ENCODE data around the gene RNASE2.
A peak's percentile ranks its signal among the peaks of the same experiment; 100 is the strongest.
"Not testable (repeated sequence)": the region's sequence is repeated elsewhere in the genome, so short reads cannot be mapped to it uniquely, and the experiment has no call there.

RNASE2 gene

GRCh38 chr14:20954736-20955537 is at the start of gene RNASE2:
TSS of gene RNASE2 (plus strand) at chr14:20955487. CDS start at chr14:20955772, 285 bp downstream.
- not testable (repeated sequence) for DNase-seq

GRCh38 chr14:20905676-20906075 is 49.6 kb upstream of the RNASE2 start:
- DNase-seq: no peak

DNA sequence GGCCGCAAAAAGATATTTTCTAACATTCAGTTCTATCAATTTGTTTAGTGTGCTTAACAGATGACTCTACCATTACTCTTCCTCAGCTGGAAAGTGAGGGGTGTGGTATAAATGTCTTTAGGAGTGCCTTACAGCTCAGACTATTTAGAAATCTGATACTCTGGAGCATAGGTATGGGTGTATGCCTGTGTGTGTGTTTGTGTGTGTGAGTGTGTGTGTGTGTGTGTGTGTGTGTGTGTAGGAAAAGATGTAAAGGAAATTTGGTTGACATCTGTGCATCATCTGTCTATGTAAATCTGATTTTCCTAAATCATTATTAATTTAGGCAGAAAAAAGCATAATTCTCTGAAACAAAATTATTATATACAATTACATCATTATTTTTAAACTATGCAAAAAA is 48.1 kb upstream of the RNASE2 start:
- DNase-seq: no peak

- DNase-seq: not testable (repeated sequence)
Measured at GRCh38 chr14:20910822-20911221, 44.5 kb upstream of the RNASE2 start.

GRCh38 chr14:20919038-20919756 is 36.1 kb upstream of the RNASE2 start:
- not testable (repeated sequence) for DNase-seq

DNA sequence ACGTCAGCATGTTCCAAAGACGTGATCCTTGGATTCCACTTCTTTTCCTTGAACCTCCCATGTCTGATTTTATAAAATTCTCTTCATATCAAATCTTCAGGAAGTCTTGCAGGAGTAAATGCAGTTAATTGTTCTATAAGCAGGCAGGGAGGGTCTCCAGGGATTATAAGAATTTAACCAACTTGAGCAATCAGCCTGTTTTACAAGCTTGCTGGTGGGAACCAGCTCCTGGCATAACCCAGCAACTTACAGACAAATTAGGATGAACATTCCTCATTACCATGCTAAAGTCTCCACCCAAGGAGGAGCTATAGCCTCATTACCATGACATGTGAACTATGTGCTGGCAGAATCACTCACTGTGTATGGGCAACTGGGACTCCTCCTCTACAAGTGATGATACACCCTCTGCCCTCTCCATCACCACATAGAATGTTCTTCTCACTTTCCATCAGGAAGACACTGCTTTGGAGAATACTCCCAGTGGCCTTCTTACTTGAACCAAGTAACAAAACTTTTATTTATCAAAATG is 31.5 kb upstream of the RNASE2 start:
- not testable (repeated sequence) for DNase-seq

DNA sequence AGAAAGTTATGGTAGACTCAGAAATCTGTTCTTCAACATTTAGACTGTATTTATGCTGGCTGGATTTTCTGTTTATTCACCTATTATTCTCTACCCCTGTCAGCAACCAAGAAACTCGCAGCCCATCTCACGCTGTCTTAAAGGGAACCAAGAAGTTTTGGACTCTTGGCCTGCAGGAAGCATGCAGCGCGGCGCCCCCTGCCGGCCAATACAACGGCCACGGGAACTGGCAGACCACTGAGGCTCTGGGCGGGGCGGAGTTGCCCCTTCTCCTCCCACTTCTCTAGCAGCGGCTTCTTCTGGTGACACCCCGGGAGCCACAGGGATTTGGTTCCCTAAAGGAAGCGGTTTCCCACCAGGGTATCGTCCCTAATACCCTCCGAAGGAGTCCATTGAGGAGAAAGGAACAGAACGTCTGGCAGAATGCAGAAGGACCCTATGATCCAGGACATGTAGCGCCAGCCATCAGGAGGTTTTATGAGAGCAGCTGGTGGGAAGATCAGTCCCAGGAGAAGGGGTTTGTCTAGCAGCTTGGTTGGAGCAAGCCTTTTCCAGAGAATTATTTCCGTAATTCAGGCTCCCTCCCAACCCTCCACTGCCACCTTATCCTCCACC is 21.0 kb upstream of the RNASE2 start:
- DNase-seq: peak; percentile 63 to 65

- DNase-seq: no peak
Measured at GRCh38 chr14:20935303-20935984, 19.8 kb upstream of the RNASE2 start.

- DNase-seq: not testable (repeated sequence)
Measured at GRCh38 chr14:20945146-20945545, 10.1 kb upstream of the RNASE2 start.

DNA sequence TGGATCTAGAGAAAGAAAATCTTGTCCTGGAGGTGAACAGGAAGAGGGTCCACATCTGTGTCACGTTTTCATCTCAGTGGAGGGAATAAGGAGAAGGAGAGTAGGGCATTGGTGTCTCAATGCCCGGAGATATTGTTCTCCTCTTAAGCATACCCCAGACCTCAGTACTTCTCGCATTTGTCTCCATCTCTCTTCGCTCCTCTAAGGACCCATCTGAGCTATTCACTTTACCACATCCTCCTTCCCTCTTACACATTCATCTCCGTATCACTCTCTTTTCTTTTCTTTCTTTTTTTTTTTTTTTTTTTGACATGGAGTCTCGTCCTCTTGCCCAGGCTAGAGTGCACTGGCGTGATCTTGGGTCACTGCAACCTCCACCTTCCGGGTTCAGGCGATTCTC is 8.6 kb upstream of the RNASE2 start:
- DNase-seq: not testable (repeated sequence)

DNA sequence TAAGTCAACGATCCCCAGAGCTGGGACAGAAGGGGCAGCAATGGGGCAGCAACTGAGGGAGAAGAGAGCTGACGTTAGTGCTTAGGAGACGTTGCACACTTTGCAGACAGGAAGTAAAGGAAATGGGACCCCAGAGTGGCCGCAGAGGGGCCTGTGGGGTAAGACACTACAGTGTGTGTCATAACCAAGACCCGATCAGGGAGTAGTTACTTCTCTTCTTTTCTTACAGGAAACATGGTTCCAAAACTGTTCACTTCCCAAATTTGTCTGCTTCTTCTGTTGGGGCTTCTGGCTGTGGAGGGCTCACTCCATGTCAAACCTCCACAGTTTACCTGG is 219 bp downstream of the RNASE2 start:
- DNase-seq: not testable (repeated sequence)

DNA sequence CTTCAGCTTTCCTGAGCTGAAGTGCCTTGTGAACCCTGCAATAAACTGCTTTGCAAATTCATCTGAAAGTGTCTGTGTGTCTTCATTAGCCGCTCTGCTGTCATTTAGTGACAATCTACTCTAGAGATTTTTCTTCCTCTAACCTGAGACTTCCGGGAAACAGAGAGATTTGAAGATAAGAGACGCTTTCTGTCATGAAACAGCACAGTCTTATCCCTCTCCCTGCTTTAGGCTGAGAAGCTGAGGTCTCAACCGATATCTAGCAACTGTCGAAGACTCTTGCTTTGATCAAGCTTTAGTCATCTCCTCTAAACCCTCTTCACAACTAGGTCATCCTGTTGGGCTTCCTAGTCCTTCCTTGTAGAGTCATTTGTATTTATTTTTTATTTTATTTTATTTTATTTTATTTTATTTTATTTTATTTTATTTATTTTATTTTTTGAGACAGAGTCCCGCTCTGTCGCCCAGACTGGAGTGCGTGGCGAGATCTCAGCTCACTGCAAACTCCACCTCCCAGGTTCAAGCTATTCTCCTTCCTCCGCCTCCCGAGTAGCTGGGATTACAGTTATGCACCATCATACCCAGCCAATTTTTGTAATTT is 1.2 kb downstream of the RNASE2 start:
- DNase-seq: no peak

DNA sequence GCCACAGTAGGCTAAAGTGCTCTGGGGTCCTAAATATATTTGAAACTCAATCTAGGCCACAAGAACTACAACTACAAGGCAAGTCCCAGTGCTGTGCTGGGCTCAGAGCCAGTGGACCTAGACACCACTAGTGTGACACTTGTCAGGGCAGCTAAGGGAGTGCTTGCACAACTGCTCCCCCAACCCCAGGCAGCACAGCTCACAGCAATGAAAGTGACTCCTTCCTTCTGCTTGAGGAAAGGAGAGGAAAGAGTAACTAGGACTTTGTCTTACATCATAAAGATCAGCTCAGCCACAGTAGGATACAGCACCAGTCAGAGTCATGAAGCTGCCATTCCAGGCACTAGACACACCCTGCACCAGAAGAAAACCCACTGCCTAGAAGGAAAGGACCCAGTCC is 3.7 kb downstream of the RNASE2 start:
- not testable (repeated sequence) for DNase-seq

DNA sequence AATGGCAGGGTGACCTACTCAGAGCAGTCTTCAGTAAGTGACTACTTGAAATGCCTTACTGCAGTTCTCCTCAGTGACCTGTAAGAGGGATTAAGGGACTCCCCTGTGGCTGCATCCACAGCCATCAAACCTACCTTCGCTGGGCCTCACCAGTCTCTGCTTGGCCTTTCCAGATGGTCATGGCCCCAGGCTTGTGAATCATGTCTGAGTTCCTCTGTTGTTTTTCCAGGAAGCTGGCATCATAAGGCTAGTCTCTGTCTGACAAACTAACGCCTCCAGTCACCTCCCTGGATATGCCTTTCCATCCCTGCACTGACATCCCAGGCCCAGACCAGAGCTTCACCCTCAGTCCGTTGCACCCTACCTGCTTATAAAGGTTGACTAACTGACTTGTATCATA is 14.0 kb downstream of the RNASE2 start:
- DNase-seq: no peak

DNA sequence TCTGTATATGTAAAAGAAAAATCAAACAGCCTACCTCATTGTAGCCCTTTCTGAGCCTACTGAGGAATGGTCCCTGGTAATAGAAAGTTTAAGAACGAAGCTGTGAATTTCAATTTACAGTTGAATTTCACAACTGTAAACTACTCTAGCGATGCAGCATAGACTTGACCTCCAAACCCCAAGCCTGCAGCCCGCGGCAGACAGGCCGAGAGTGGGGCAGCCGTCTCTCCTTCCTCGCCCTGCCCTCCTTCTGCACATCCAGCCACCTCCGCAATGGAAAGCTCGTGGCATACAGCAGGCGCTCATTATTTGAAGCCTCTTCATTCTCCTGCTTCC is 15.3 kb downstream of the RNASE2 start:
- DNase-seq: no peak

DNA sequence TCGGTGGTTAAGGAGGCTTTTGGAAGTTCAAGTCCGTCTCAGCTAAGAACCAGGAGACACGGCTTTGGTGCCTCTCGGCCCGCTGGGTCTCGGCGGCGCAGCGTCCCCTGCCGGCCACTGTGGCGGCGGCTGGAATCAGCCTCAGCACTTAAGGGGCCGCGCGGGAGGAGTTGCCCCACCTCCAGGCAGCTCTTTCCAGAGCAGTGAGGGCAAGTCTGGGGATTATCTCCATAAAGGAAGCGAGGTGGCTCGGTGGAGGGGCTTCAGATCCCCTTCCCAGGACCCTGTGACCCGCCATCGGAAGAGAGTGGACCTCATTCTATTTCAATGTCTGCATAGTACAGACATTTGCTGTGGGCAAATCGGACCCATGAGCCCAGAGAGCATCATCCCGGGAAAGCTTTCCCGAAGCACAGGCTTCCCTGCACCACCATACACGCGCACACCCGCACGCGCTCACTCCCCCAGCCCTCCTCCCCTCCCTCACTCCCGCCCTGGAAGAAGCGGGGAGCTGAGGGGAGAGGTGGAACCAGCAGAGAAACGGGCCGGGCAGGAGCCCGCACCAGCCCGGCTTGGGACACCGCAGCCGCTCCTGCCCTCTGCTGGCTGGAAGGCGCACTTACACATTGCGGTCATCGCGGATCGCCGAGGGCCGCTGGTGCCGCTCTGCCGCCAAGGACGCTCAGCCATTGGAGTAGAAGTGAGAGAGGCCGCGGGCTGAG is 15.9 kb downstream of the RNASE2 start:
- DNase-seq: peak; percentile 89 to 91

DNA sequence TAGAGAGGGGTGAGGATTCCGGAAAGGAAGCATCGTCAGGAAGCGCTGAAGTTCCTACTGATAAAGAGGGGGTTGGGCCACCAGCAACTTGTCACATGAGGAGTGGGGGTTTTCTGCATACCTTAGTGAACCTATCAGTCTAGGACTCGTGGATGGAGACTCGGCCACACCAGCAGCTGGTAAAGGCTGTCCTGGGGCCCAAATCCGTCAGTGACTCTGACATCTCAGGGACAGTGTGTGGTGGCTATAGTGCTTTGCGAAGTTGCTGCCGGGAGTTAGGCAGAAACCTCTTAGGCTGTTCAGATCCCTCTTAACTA is 16.4 kb downstream of the RNASE2 start:
- DNase-seq: no peak

DNA sequence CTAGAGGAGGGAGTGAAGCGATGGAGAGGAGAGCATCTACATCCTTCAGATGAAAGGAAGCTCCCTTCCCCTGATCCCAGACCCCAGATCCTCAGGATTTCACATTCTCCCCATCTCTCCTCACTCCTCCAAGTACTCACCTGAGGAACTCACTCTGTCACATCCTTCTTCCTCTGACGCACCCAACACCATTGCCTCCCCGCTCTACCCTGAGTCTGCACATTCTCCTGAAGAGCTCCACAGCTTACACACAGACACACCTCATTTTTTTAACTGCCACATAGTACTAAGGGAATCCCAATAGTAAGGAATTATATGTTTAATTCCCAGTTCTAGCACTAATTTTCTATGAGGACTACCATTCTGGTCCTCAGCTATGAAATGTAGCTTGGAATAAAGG is 18.2 kb downstream of the RNASE2 start:
- no peak for DNase-seq

DNA sequence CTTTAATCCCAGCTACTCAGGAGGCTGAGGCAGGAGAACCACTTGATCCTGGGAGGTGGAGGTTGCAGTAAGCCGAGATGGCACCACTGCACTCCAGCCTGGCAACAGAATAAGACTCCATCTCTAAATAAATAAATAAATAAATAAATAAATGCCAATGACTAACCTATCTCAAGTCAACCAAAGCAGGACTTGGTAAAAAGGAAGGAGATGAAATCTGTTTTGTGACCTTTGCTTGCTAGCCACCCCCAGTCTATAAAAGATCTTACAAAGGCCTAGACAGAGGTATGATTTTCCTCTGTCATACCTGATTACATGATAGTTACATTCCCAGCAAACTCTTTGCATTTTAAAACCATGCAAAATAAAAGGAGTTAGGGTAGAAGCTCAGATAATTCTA is 21.0 kb downstream of the RNASE2 start:
- DNase-seq: no peak

- DNase-seq: no peak
Measured at GRCh38 chr14:20978687-20979086, 23.4 kb downstream of the RNASE2 start.

GRCh38 chr14:20980906-20981305 is 25.6 kb downstream of the RNASE2 start:
- DNase-seq: no peak

GRCh38 chr14:20982646-20983369 is 27.5 kb downstream of the RNASE2 start:
- no peak for DNase-seq
